Ishikawa (cell line): ENCODE data around the gene MDFI.

Source experiments
- CEBPB ChIP-seq: IDR thresholded peaks from 2 replicates; pipeline ENCODE4 v1.6.1; 2012
- CREB1 ChIP-seq: IDR thresholded peaks from 2 replicates; pipeline ENCODE4 v1.6.1; 2012; ENCODE audit warnings: low read depth
- EGR1 ChIP-seq: IDR thresholded peaks from 2 replicates; pipeline ENCODE4 v1.6.1; 2012
- EP300 ChIP-seq: IDR thresholded peaks from 2 replicates; pipeline ENCODE4 v1.6.1; 2012; ENCODE audit warnings: borderline replicate concordance
- FOXM1 ChIP-seq: IDR thresholded peaks from 2 replicates; pipeline ENCODE4 v1.6.1; 2012; ENCODE audit warnings: low read depth, borderline replicate concordance
- NFIC ChIP-seq: IDR thresholded peaks from 2 replicates; pipeline ENCODE4 v1.6.1; 2012
- RAD21 ChIP-seq: IDR thresholded peaks from 2 replicates; pipeline ENCODE4 v1.6.1; 2012; ENCODE audit warnings: low read depth
- REST ChIP-seq: IDR thresholded peaks from 2 replicates; pipeline ENCODE4 v1.6.1; 2012; ENCODE audit warnings: low read depth, mild to moderate bottlenecking
- TAF1 ChIP-seq: IDR thresholded peaks from 2 replicates; pipeline ENCODE4 v1.6.1; 2012; ENCODE audit warnings: low read depth, mild to moderate bottlenecking
- TCF12 ChIP-seq: IDR thresholded peaks from 2 replicates; pipeline ENCODE4 v1.6.1; 2012; ENCODE audit warnings: low read depth
- TEAD4 ChIP-seq: IDR thresholded peaks from 2 replicates; pipeline ENCODE4 v1.6.1; 2012
- USF1 ChIP-seq: IDR thresholded peaks from 2 replicates; pipeline ENCODE4 v1.6.1; 2012
- YY1 ChIP-seq: IDR thresholded peaks from 2 replicates; pipeline ENCODE4 v1.6.1; 2012; ENCODE audit warnings: low read depth
- ZBTB7A ChIP-seq: IDR thresholded peaks from 2 replicates; pipeline ENCODE4 v1.6.1; 2012; ENCODE audit warnings: low read depth
- TF ChIP-seq, protein P1 (sequence below): IDR thresholded peaks from 2 replicates; pipeline ENCODE4 v1.6.1; 2012

The MDFI gene

DNA sequence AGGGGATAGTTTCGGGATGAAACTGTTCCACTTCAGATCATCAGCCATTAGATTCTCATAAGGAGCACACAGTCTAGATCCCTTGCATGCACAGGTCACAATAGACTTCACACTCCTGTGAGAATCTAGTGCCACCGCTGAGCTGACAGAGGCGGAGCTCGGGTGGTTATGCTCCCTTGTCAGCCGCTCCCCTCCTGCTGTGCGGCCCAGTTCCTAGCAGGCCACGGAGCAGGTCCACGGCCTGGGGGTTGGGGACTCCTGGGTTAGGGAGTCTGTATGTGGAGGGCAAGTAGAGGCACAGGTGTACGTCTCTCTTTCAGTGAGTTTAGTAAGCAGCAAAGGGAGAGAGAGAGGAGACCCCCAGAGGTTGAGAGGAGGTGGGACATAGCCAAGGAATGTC, 30.5 kb upstream of the MDFI start:
- no peak for TF ChIP-seq CREB1
- TF ChIP-seq REST, result no peak
- TF ChIP-seq USF1, result no peak
- TF ChIP-seq, protein P1, sequence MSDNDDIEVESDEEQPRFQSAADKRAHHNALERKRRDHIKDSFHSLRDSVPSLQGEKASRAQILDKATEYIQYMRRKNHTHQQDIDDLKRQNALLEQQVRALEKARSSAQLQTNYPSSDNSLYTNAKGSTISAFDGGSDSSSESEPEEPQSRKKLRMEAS, result no peak
- no peak for TF ChIP-seq NFIC
- no peak for TF ChIP-seq YY1
- no peak for TF ChIP-seq EGR1
- no peak for TF ChIP-seq ZBTB7A
- TF ChIP-seq EP300, result no peak
- no peak for TF ChIP-seq FOXM1
- no peak for TF ChIP-seq CEBPB
- TF ChIP-seq TAF1, result no peak
- TF ChIP-seq RAD21, result no peak
- no peak for TF ChIP-seq TEAD4
- TF ChIP-seq TCF12, result no peak

DNA sequence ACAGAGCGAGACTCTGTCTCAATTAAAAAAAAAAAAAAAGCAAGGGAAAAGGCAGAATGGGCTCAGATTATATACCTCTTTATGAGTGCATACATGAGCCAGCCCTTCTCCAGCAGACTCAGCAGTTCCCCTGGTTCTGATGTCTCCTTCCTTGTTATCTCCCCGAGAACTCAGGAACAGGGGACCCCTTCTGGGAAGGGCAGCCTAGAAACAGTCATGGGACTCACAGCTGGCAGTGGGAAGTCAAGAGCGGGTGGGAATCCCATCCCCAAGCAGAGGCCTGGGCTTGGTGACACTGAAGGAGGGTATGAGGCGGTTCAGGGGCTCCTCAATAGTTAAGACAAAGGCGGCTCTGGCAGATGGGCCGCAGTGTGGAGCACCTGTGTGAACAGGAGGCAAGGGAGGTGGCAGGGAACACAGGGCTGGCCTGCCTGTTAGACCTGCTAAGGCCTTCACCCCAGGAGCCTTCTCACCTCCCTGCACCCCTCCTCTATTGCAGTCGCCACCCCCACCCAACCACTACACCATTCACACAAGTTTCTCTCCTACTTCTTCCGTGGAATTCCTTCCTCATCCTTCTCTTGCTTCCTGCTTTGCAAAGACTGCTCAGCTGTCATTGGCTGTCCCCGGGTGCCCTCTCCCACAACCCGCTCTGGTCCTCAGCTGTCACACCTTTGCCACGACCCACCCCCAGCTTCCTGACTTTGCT, 29.7 kb upstream of the MDFI start:
- TF ChIP-seq YY1, result no peak
- TF ChIP-seq CREB1, result no peak

DNA sequence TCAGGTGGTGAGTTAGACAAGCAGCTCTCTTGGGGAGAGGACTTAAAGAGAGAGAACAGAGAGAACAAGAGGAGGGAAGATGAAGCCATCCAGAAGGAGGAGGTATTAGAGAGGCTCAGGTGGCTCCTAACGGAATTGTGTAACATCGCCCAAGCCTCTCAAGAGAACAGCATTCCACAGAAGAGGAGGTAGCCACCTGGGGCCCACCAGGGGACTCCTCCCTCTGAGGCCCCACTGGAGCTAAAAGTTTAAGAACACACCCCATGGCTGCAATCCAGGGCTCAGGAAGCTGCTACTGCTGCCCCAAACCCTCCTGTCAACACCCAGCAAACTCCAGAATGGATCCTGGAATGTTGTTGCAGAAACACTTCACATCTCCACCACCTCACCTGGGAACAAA, 23.6 kb upstream of the MDFI start:
- TF ChIP-seq TAF1, result no peak
- no peak for TF ChIP-seq TEAD4
- TF ChIP-seq, protein P1, result no peak
- no peak for TF ChIP-seq NFIC
- TF ChIP-seq ZBTB7A, result no peak
- TF ChIP-seq USF1, result no peak
- TF ChIP-seq EGR1, result no peak
- TF ChIP-seq FOXM1, result no peak
- no peak for TF ChIP-seq RAD21
- no peak for TF ChIP-seq CEBPB
- TF ChIP-seq REST, result no peak
- TF ChIP-seq TCF12, result no peak

DNA sequence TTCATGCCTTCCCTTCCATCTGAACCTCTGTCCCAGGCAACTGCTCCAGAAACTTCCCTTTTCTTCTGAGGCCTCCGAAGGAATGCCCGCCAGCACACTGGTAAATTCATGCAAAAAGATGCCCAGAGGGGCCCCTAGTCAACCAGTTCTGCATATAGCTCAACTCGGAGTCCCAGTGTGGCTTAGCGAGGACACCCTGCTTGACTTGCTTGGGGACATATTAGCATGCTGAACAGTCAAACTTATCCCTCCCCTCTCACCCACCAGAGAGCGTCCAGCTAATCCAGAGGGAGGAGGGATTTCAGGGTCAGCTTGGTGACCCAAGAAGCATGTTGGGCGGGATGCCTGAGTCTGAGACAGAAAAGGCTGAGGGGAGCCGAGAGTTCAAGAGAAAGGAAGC, 23.0 kb upstream of the MDFI start:
- TF ChIP-seq, protein P1, result no peak
- TF ChIP-seq TCF12 (no peak), FOXM1 (no peak), ZBTB7A (no peak), CEBPB (no peak), EP300 (no peak), NFIC (no peak), RAD21 (no peak), USF1 (no peak), EGR1 (no peak), TEAD4 (no peak), YY1 (no peak)

DNA sequence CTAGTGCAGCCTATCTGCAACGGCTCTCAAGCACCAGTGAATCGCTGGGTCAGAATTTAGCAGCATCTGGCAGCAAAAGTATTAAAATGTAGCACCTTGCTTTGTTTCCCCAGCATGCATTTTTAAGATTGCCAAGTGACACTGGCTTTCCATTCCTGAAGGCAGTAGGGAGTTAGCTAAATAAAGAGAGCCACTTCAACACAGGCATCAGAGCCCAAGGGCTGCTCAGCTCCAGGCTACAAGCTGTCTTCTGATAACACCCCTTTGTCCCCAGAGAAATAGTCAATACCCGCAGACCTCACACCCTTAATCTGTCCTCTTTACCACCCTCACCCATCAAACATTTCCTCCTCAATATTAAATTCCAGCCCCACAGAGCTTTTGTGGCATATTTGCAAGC, 19.7 kb upstream of the MDFI start:
- TF ChIP-seq, protein P1, result no peak
- no peak for TF ChIP-seq REST
- TF ChIP-seq ZBTB7A, result no peak
- no peak for TF ChIP-seq TAF1
- TF ChIP-seq TCF12, result no peak
- no peak for TF ChIP-seq EGR1
- no peak for TF ChIP-seq USF1
- no peak for TF ChIP-seq TEAD4
- TF ChIP-seq FOXM1, result no peak
- TF ChIP-seq EP300, result no peak
- TF ChIP-seq NFIC, result no peak
